ENCODE data around the gene KCTD13. TPM values are rescaled to one million over a fixed set of nuclear protein-coding genes. Genes with fewer than 3 reads are reported as not detected.

KCTD13 gene
- total RNA-seq, 1 experiment from 2014 or later: 18.5 TPM

Other genes starting within 250 kb of the KCTD13 start
- gene QPRT, start 247.0 kb downstream of the KCTD13 start, total RNA-seq (2021): 138 to 187 TPM (median 182 TPM) in 3 replicates
- 0.09 to 0.14 TPM (median 0.11 TPM) in 3 replicates for gene C16orf54, start 180.2 kb downstream of the KCTD13 start, total RNA-seq (2021)
- gene ZG16, start 148.0 kb downstream of the KCTD13 start, total RNA-seq (2021): not detected in 3 replicates
- 165 to 182 TPM (median 175 TPM) in 3 replicates for gene KIF22, start 135.5 kb downstream of the KCTD13 start, total RNA-seq (2021)
- gene MAZ, start 119.7 kb downstream of the KCTD13 start, total RNA-seq (2021): 392 to 405 TPM (median 395 TPM) in 3 replicates
- 20.5 to 25.3 TPM (median 23.6 TPM) in 3 replicates for gene PRRT2, start 114.0 kb downstream of the KCTD13 start, total RNA-seq (2021)
- gene PAGR1, start 110.1 kb downstream of the KCTD13 start, total RNA-seq (2021): 60.1 to 69.0 TPM (median 66.8 TPM) in 3 replicates
- 8.9 to 10.8 TPM (median 10.0 TPM) in 3 replicates for gene MVP, start 105.8 kb downstream of the KCTD13 start, total RNA-seq (2021)
- gene CDIPT, start 63.0 kb downstream of the KCTD13 start, total RNA-seq (2021): 70.7 to 71.7 TPM (median 70.9 TPM) in 3 replicates
- gene SEZ6L2, start 26.7 kb downstream of the KCTD13 start, total RNA-seq (2021): 58.2 to 68.5 TPM (median 64.2 TPM) in 3 replicates
- gene ASPHD1, start 25.7 kb downstream of the KCTD13 start, total RNA-seq (2021): 17.6 to 26.9 TPM (median 20.2 TPM) in 3 replicates
- 69.6 to 87.6 TPM (median 78.0 TPM) in 3 replicates for gene TMEM219, start 35.9 kb upstream of the KCTD13 start, total RNA-seq (2021)
- 38.3 to 42.4 TPM (median 39.2 TPM) in 3 replicates for gene TAOK2, start 47.6 kb upstream of the KCTD13 start, total RNA-seq (2021)
- 18.9 to 21.2 TPM (median 21.1 TPM) in 3 replicates for gene HIRIP3, start 69.4 kb upstream of the KCTD13 start, total RNA-seq (2021)
- 87.6 to 101 TPM (median 92.4 TPM) in 3 replicates for gene INO80E, start 70.0 kb upstream of the KCTD13 start, total RNA-seq (2021)
- 10.8 to 16.6 TPM (median 16.4 TPM) in 3 replicates for gene DOC2A, start 84.8 kb upstream of the KCTD13 start, total RNA-seq (2021)
- gene C16orf92, start 97.0 kb upstream of the KCTD13 start, total RNA-seq (2021): not detected in 3 replicates
- gene TLCD3B, start 105.0 kb upstream of the KCTD13 start, total RNA-seq (2021): 28.1 to 30.3 TPM (median 30.2 TPM) in 3 replicates
- gene ALDOA, start 139.5 kb upstream of the KCTD13 start, total RNA-seq (2021): 1,537 to 1,958 TPM (median 1,913 TPM) in 3 replicates
- 159 to 164 TPM (median 161 TPM) in 3 replicates for gene PPP4C, start 149.8 kb upstream of the KCTD13 start, total RNA-seq (2021)
- gene TBX6, start 165.7 kb upstream of the KCTD13 start, total RNA-seq (2021): 5.1 to 7.6 TPM (median 6.6 TPM) in 3 replicates
- 43.7 to 52.7 TPM (median 51.7 TPM) in 3 replicates for gene YPEL3, start 170.0 kb upstream of the KCTD13 start, total RNA-seq (2021)
- gene GDPD3, start 187.3 kb upstream of the KCTD13 start, total RNA-seq (2021): 1.5 to 2.5 TPM (median 1.8 TPM) in 3 replicates
- gene MAPK3, start 197.0 kb upstream of the KCTD13 start, total RNA-seq (2021): 35.9 to 38.2 TPM (median 36.9 TPM) in 3 replicates

Measured in WTC11 (cell line).